B cell (primary cell): ENCODE data around the gene IFNL3. TPM values are rescaled to one million over a fixed set of nuclear protein-coding genes. Genes with fewer than 3 reads are reported as not detected.
"Not testable (repeated sequence)": the region's sequence is repeated elsewhere in the genome, so short reads cannot be mapped to it uniquely, and the experiment has no call there.

ENCODE experiments used
- ATAC-seq: fragments of 200-7000 bp; cut with Tn5 transposase; one replicate; pipeline ENCODE4 v1.10.0; 2021; ENCODE audit warnings: low read depth, mild to moderate bottlenecking, moderate number of reproducible peaks, moderate library complexity
- CTCF ChIA-PET: fragments of 350-600 bp; sonication (Branson Sonifier 250); formaldehyde crosslinking; loops from one replicate; lab custom pipeline; 2021; ENCODE audit warnings: antibody characterized with exemption, inconsistent platforms; lab: Charles Lee
- POLR2A ChIA-PET: fragments of 350-600 bp; sonication (Branson Sonifier 250); formaldehyde crosslinking; loops from one replicate; lab custom pipeline; 2021; ENCODE audit warnings: antibody characterized with exemption; lab: Charles Lee
- DNase-seq: peaks from one replicate; pipeline ENCODE4 v3.0.0; 2013
- H2AFZ ChIP-seq: 2 replicates; pipeline ENCODE4 v1.6.1; 2012; ENCODE audit warnings: mild to moderate bottlenecking, low read depth, low read length; ENCODE audit not compliant: insufficient read depth, poor library complexity, severe bottlenecking
- H3K27ac ChIP-seq, 2 donors: 1 replicate in 1 of 2; 2 replicates in 1 of 2; pipeline ENCODE4 v1.5.1; 2012 to 2013; ENCODE audit warnings: low read length in 2 of 2, mild to moderate bottlenecking in 2 of 2, moderate library complexity in 1 of 2
- H3K27me3 ChIP-seq, 4 experiments: fragments of 200-600 bp in 1 of 4; sonication (generic) in 1 of 4; replicated peaks in 1 of 4; 1 replicate in 2 of 4; 2 replicates in 2 of 4; pipeline versions ENCODE4 v1.6.1 to v1.7.0; 2013 to 2016; ENCODE audit warnings: low read length in 3 of 4, mild to moderate bottlenecking in 2 of 4, mixed read lengths in 1 of 4, moderate library complexity in 1 of 4; ENCODE audit not compliant: insufficient read depth in 4 of 4, control insufficient read depth in 3 of 4; ENCODE audit errors: control extremely low read depth in 1 of 4
- H3K36me3 ChIP-seq, 2 experiments: replicated peaks in 1 of 2; 1 replicate in 1 of 2; 2 replicates in 1 of 2; pipeline versions ENCODE4 v1.6.1 to v1.7.1; 2013; ENCODE audit warnings: low read length in 1 of 2; ENCODE audit not compliant: insufficient read depth in 2 of 2, control insufficient read depth in 1 of 2; ENCODE audit errors: control extremely low read depth in 1 of 2, extremely low read depth in 1 of 2
- H3K4me1 ChIP-seq, 2 donors: fragments of 200-600 bp in 1 of 2; sonication (generic) in 1 of 2; 1 replicate in 1 of 2; 2 replicates in 1 of 2; pipeline versions ENCODE4 v1.5.1 to v1.6.1; 2013 to 2017; ENCODE audit warnings: low read length in 2 of 2; ENCODE audit not compliant: control insufficient read depth in 2 of 2, insufficient read depth in 2 of 2
- H3K4me2 ChIP-seq: replicated peaks from 2 replicates; pipeline ENCODE3; 2012; ENCODE audit warnings: mild to moderate bottlenecking, low read depth, low read length; ENCODE audit not compliant: poor library complexity, severe bottlenecking
- H3K4me3 ChIP-seq, 5 experiments: fragments of 200-600 bp in 1 of 5; sonication (generic) in 1 of 5; 1 replicate in 3 of 5; 2 replicates in 2 of 5; pipeline versions ENCODE4 v1.5.1 to v1.7.0; 2011 to 2016; ENCODE audit warnings: low read length in 4 of 5, mild to moderate bottlenecking in 4 of 5, low read depth in 2 of 5, control low read depth in 1 of 5, moderate library complexity in 1 of 5; ENCODE audit not compliant: insufficient read depth in 1 of 5; ENCODE audit errors: control extremely low read depth in 1 of 5, extremely low read depth in 1 of 5
- H3K79me2 ChIP-seq: fragments of 200-600 bp; sonication (generic); one replicate; pipeline ENCODE4 v1.6.0; 2016; ENCODE audit warnings: low read length; ENCODE audit not compliant: control insufficient read depth, insufficient read depth
- H3K9ac ChIP-seq: fragments of 200-600 bp; sonication (generic); 2 replicates; pipeline ENCODE4 v1.6.1; 2017; ENCODE audit warnings: mild to moderate bottlenecking, low read length, moderate library complexity
- H3K9me3 ChIP-seq, 3 donors: one replicate each; pipeline versions ENCODE4 v1.6.1 to v1.7.1; 2013; ENCODE audit warnings: low read length in 2 of 3; ENCODE audit not compliant: control insufficient read depth in 2 of 3, insufficient read depth in 1 of 3; ENCODE audit errors: control extremely low read depth in 1 of 3
- H4K20me1 ChIP-seq: 2 replicates; pipeline ENCODE4 v1.6.0; 2012; ENCODE audit warnings: mild to moderate bottlenecking, low read length; ENCODE audit not compliant: insufficient read depth, control insufficient read depth, poor library complexity, severe bottlenecking
- H3K27ac Mint-ChIP-seq: one replicate; pipeline ENCODE4 v1.8.0; 2021; ENCODE audit warnings: mixed read lengths
- H3K27me3 Mint-ChIP-seq: one replicate; pipeline ENCODE4 v1.8.0; 2021; ENCODE audit warnings: mixed read lengths
- H3K4me1 Mint-ChIP-seq: one replicate; pipeline ENCODE4 v1.8.0; 2021; ENCODE audit warnings: mixed read lengths
- H3K4me3 Mint-ChIP-seq: one replicate; pipeline ENCODE4 v1.8.0; 2021; ENCODE audit warnings: mixed read lengths
- H3K9me3 Mint-ChIP-seq: one replicate; pipeline ENCODE4 v1.8.0; 2022; ENCODE audit warnings: mixed read lengths; ENCODE audit not compliant: insufficient read depth
- EZH2 ChIP-seq: IDR thresholded peaks from 2 replicates; pipeline ENCODE4 v1.6.1; 2012; ENCODE audit warnings: borderline replicate concordance, low read depth, mild to moderate bottlenecking, moderate library complexity, low read length; ENCODE audit not compliant: insufficient read depth, poor library complexity, severe bottlenecking
- WGBS: methylation state at CpG from one replicate; pipeline ENCODE4 v1.1.5; 2013; ENCODE audit warnings: missing lambda C conversion rate; ENCODE audit not compliant: insufficient coverage; 5-methylcytosine and 5-hydroxymethylcytosine counted together
- intact Hi-C: fragments of 100-400 bp; cut with micrococcal nuclease; formaldehyde crosslinking; loops from one replicate; pipeline ENCODE4 v1.10.0; 2022
- polyA plus RNA-seq: library from polyadenylated mRNA; depleted of rRNA; stranded (reverse); fragments of >200 nt; gene quantifications from 2 replicates; pipeline ENCODE4 v1.2.3, GENCODE V29; 2012
- total RNA-seq, 2 donors: library from RNA; stranded (reverse); fragments of 120-200 nt in 1 of 2; gene quantifications; 1 replicate in 1 of 2; 2 replicates in 1 of 2; pipeline versions ENCODE4 v1.2.3 to v1.2.4, GENCODE V29; 2013 to 2022
- TF ChIP-seq, protein P1 (sequence below): fragments of 200-600 bp; IDR thresholded peaks from one replicate; pipeline ENCODE4 v1.8.0; 2022; ENCODE audit warnings: antibody characterized with exemption, mild to moderate bottlenecking

The IFNL3 gene
- total and polyA plus RNA-seq, 2 donors (not counting 1 experiment from before 2014, with no cell fraction given), result not detected

DNA sequence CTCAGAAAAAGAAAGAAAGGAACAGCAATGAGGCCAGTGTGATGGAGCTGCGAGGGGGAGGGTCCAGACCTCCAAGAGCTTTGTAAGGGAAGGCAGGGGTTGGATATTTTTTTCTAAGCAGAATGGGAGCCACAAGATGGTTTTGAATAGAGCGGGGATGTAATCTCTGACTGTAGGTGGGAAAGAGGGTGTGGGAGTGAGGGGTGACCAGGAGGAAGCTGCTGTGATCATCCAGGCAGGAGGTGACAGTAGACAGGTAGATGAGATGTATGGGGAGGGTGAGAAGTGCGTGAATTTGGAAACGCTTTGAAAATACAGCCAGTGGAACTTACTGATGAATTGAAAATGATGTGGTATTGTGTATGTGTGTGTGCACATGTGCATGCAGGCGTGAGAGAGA lies 30.8 kb upstream of the IFNL3 start:
- Mint-ChIP-seq H3K27ac (no peak overlapping the region), H3K4me1 (no peaks in the 10 kb centered on the region), H3K4me3 (no peak overlapping the region), H3K9me3 (no peaks in the 10 kb centered on the region), H3K27me3 (peaks cover 7% of the 10 kb centered on the region)
- DNase-seq (no peak), ATAC-seq (no peak)
- Histone ChIP-seq H3K4me2 (no peak overlapping the region), H3K27me3 (peaks cover 0 to 5% (median 1%) of the 10 kb centered on the region in 4 experiments), H3K36me3 (no peaks in the 10 kb centered on the region), H3K4me1 (no peaks in the 10 kb centered on the region), H3K4me3 (no peak overlapping the region), H3K79me2 (no peaks in the 10 kb centered on the region), H2AFZ (no peak overlapping the region), H3K27ac (no peak overlapping the region), H3K9me3 (no peaks in the 10 kb centered on the region), H4K20me1 (no peaks in the 10 kb centered on the region), H3K9ac (no peak overlapping the region)
- POLR2A ChIA-PET, result no interaction called here
- intact Hi-C loops, result no loop called here
- CTCF ChIA-PET, result no interaction called here
- 89% methylated on average over 5 of the region's 5 CpGs for WGBS
- TF ChIP-seq EZH2, result no peak
- TF ChIP-seq, protein P1, sequence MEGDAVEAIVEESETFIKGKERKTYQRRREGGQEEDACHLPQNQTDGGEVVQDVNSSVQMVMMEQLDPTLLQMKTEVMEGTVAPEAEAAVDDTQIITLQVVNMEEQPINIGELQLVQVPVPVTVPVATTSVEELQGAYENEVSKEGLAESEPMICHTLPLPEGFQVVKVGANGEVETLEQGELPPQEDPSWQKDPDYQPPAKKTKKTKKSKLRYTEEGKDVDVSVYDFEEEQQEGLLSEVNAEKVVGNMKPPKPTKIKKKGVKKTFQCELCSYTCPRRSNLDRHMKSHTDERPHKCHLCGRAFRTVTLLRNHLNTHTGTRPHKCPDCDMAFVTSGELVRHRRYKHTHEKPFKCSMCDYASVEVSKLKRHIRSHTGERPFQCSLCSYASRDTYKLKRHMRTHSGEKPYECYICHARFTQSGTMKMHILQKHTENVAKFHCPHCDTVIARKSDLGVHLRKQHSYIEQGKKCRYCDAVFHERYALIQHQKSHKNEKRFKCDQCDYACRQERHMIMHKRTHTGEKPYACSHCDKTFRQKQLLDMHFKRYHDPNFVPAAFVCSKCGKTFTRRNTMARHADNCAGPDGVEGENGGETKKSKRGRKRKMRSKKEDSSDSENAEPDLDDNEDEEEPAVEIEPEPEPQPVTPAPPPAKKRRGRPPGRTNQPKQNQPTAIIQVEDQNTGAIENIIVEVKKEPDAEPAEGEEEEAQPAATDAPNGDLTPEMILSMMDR, result no peak

DNA sequence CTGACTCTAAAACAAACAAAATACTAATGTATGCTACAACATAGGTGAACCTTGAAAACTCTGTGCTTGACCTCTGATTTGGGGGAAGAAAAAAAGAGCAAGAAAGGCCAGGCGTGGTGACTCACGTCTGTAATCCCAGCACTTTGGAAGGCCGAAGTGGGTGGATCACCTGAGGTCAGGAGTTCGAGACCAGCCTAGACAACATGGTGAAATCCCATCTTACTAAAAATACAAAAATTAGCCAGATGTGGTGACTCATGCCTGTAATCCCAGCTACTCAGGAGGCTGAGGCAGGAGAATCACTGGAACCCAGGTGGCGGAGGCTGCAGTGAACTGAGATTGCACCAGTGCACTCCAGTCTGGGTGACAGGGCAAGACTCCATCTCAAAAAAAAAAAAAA lies 29.1 kb upstream of the IFNL3 start:
- H3K79me2 ChIP-seq, result not testable (repeated sequence)

More for the DNA sequence above, 29.1 kb upstream of the IFNL3 start:
- CTCF ChIA-PET, H3K27ac ChIP-seq, H3K4me2 ChIP-seq, ATAC-seq, H3K9ac ChIP-seq, H3K27me3 ChIP-seq, H3K36me3 ChIP-seq, intact Hi-C loops, H3K4me1 Mint-ChIP-seq, H3K4me3 Mint-ChIP-seq, H2AFZ ChIP-seq, H4K20me1 ChIP-seq, H3K9me3 Mint-ChIP-seq, H3K4me1 ChIP-seq, H3K4me3 ChIP-seq, H3K27ac Mint-ChIP-seq, DNase-seq, POLR2A ChIA-PET, H3K9me3 ChIP-seq: not testable (repeated sequence)
- WGBS, result no CpG with 5 or more reads among the region's 5 CpGs
- peaks cover 15% of the 10 kb centered on the region for H3K27me3 Mint-ChIP-seq
